IMR-90 (cell line): ENCODE data around the gene MTA3. TPM values are rescaled to one million over a fixed set of nuclear protein-coding genes. Genes with fewer than 3 reads are reported as not detected.

ENCODE experiments used
- ATAC-seq: fragments of 200-7000 bp; cut with Tn5 transposase; 2 replicates; pipeline ENCODE4 v1.9.1; 2020; ENCODE audit warnings: low read depth, mild to moderate bottlenecking, moderate library complexity
- BruUV-seq: library from RNA; stranded (reverse); fragments of 400-500 nt; replicated peaks from 2 replicates; lab custom pipeline; 2021; lab: Mats Ljungman, UMichigan
- CTCF ChIA-PET: fragments of 300-600 bp; formaldehyde crosslinking; extraction: SDS; loops from one replicate; lab custom pipeline; 2021; ENCODE audit warnings: antibody characterized with exemption; lab: Yijun Ruan, JAX
- POLR2A ChIA-PET: fragments of 300-600 bp; sonication (Branson Sonifier 250); formaldehyde crosslinking; loops from one replicate; lab custom pipeline; 2022; ENCODE audit warnings: antibody characterized with exemption; ENCODE audit not compliant: unreplicated experiment; lab: Charles Lee
- DNase-seq: peaks from one replicate; pipeline ENCODE4 v3.0.0; 2013
- H2AFZ ChIP-seq: replicated peaks from 2 replicates; pipeline ENCODE3; 2013; ENCODE audit warnings: low read length, mild to moderate bottlenecking; ENCODE audit not compliant: poor library complexity
- H2AK5ac ChIP-seq: 2 replicates; pipeline ENCODE4 v1.6.1; 2013; ENCODE audit warnings: low read depth, low read length, inconsistent platforms
- H2AK9ac ChIP-seq: replicated peaks from 2 replicates; pipeline ENCODE3; 2013; ENCODE audit warnings: mild to moderate bottlenecking, low read depth, low read length, moderate library complexity; ENCODE audit not compliant: poor library complexity
- H2BK120ac ChIP-seq: 2 replicates; pipeline ENCODE4 v1.6.1; 2013; ENCODE audit warnings: low read depth, low read length, inconsistent platforms
- H2BK15ac ChIP-seq: 3 replicates; pipeline ENCODE4 v1.6.1; 2013; ENCODE audit warnings: low read depth, low read length, inconsistent platforms
- H2BK20ac ChIP-seq: 2 replicates; pipeline ENCODE4 v1.6.1; 2013; ENCODE audit warnings: low read depth, mild to moderate bottlenecking, inconsistent platforms, low read length, moderate library complexity
- H2BK5ac ChIP-seq: 2 replicates; pipeline ENCODE4 v1.6.1; 2013; ENCODE audit warnings: mild to moderate bottlenecking, low read depth, low read length, inconsistent platforms; ENCODE audit not compliant: poor library complexity, severe bottlenecking
- H3K14ac ChIP-seq: replicated peaks from 2 replicates; pipeline ENCODE4 v1.6.1; 2013; ENCODE audit warnings: low read depth, low read length, inconsistent platforms
- H3K18ac ChIP-seq: 2 replicates; pipeline ENCODE4 v1.6.1; 2013; ENCODE audit warnings: low read depth, low read length, control low read depth
- H3K23ac ChIP-seq: 2 replicates; pipeline ENCODE4 v1.6.1; 2013; ENCODE audit warnings: low read depth, low read length, inconsistent platforms
- H3K27ac ChIP-seq: 2 replicates; pipeline ENCODE4 v1.5.1; 2013; ENCODE audit warnings: mild to moderate bottlenecking, control low read depth, low read length; ENCODE audit not compliant: insufficient read depth
- H3K27me3 ChIP-seq: 2 replicates; pipeline ENCODE4 v1.6.1; 2013; ENCODE audit warnings: low read length; ENCODE audit not compliant: control insufficient read depth, insufficient read depth
- H3K36me3 ChIP-seq: 2 replicates; pipeline ENCODE4 v1.6.1; 2013; ENCODE audit warnings: low read length, mixed read lengths; ENCODE audit not compliant: control insufficient read depth, insufficient read depth
- H3K4ac ChIP-seq: 2 replicates; pipeline ENCODE4 v1.6.1; 2013; ENCODE audit warnings: low read depth, low read length, inconsistent platforms
- H3K4me1 ChIP-seq: 2 replicates; pipeline ENCODE4 v1.6.1; 2013; ENCODE audit warnings: low read length, mixed read lengths; ENCODE audit not compliant: control insufficient read depth, insufficient read depth
- H3K4me2 ChIP-seq: 2 replicates; pipeline ENCODE4 v1.6.1; 2013; ENCODE audit warnings: low read depth, mild to moderate bottlenecking, control low read depth, low read length, moderate library complexity
- H3K4me3 ChIP-seq: 2 replicates; pipeline ENCODE4 v1.5.1; 2013; ENCODE audit warnings: low read depth, mild to moderate bottlenecking, control low read depth, low read length, moderate library complexity; ENCODE audit not compliant: insufficient read depth
- H3K56ac ChIP-seq: 2 replicates; pipeline ENCODE4 v1.6.1; 2013; ENCODE audit warnings: low read length, inconsistent platforms; ENCODE audit not compliant: insufficient read depth; ENCODE audit errors: extremely low read depth
- H3K79me1 ChIP-seq, 2 experiments: 2 replicates each; pipeline ENCODE4 v1.6.1; 2013; ENCODE audit warnings: low read length in 2 of 2, inconsistent platforms in 1 of 2, low read depth in 1 of 2
- H3K9ac ChIP-seq: 2 replicates; pipeline ENCODE4 v1.6.1; 2013; ENCODE audit warnings: low read depth, low read length, control low read depth
- H3K9me1 ChIP-seq: 2 replicates; pipeline ENCODE4 v1.6.1; 2013; ENCODE audit warnings: low read length, inconsistent platforms; ENCODE audit not compliant: insufficient read depth
- H3K9me3 ChIP-seq: 2 replicates; pipeline ENCODE4 v1.6.1; 2013; ENCODE audit warnings: low read length; ENCODE audit not compliant: control insufficient read depth, insufficient read depth
- H4K20me1 ChIP-seq: 2 replicates; pipeline ENCODE4 v1.6.1; 2013; ENCODE audit warnings: low read length, inconsistent platforms; ENCODE audit not compliant: insufficient read depth
- H4K5ac ChIP-seq: 2 replicates; pipeline ENCODE4 v1.6.1; 2013; ENCODE audit warnings: mild to moderate bottlenecking, low read depth, low read length, control low read depth
- H4K8ac ChIP-seq, 2 experiments: 2 replicates each; pipeline ENCODE4 v1.6.1; 2013; ENCODE audit warnings: low read depth in 2 of 2, low read length in 2 of 2, control low read depth in 1 of 2, inconsistent platforms in 1 of 2
- H4K91ac ChIP-seq: 2 replicates; pipeline ENCODE4 v1.6.1; 2013; ENCODE audit warnings: low read depth, low read length, inconsistent platforms; ENCODE audit not compliant: insufficient read depth
- BHLHE40 ChIP-seq: fragments of 150-350 bp; IDR thresholded peaks from 2 replicates; pipeline ENCODE4 v1.6.1; 2016; ENCODE audit warnings: mild to moderate bottlenecking, low read depth, low read length
- CEBPB ChIP-seq: IDR thresholded peaks from 2 replicates; pipeline ENCODE4 v1.6.1; 2012; ENCODE audit warnings: low read depth, low read length, improper control_type of control experiment
- CHD1 ChIP-seq: IDR thresholded peaks from 2 replicates; pipeline ENCODE4 v1.6.1; 2012; ENCODE audit warnings: low read depth, low read length, improper control_type of control experiment
- FOS ChIP-seq: fragments of 150-350 bp; IDR thresholded peaks from 2 replicates; pipeline ENCODE4 v1.6.1; 2016; ENCODE audit warnings: low read depth, low read length
- MAFK ChIP-seq: IDR thresholded peaks from 2 replicates; pipeline ENCODE4 v1.6.1; 2012; ENCODE audit warnings: low read depth, low read length, improper control_type of control experiment
- MAZ ChIP-seq: IDR thresholded peaks from 2 replicates; pipeline ENCODE4 v1.6.1; 2012; ENCODE audit warnings: low read depth, mild to moderate bottlenecking, low read length, improper control_type of control experiment, moderate library complexity, borderline replicate concordance
- MXI1 ChIP-seq: IDR thresholded peaks from 2 replicates; pipeline ENCODE4 v1.6.1; 2012; ENCODE audit warnings: low read depth, mild to moderate bottlenecking, low read length, moderate library complexity, borderline replicate concordance
- POLR2A ChIP-seq: IDR thresholded peaks from 2 replicates; pipeline ENCODE4 v1.6.1; 2012; ENCODE audit warnings: mild to moderate bottlenecking, low read depth, low read length
- RAD21 ChIP-seq: IDR thresholded peaks from 2 replicates; pipeline ENCODE4 v1.6.1; 2012; ENCODE audit warnings: low read length, improper control_type of control experiment
- RCOR1 ChIP-seq: IDR thresholded peaks from 2 replicates; pipeline ENCODE4 v1.6.1; 2012; ENCODE audit warnings: mild to moderate bottlenecking, low read length, improper control_type of control experiment; ENCODE audit not compliant: insufficient replicate concordance
- RFX5 ChIP-seq: IDR thresholded peaks from 2 replicates; pipeline ENCODE4 v1.8.0; 2012; ENCODE audit warnings: low read depth, mild to moderate bottlenecking, low read length, moderate library complexity
- SMC3 ChIP-seq: fragments of 150-350 bp; IDR thresholded peaks from 2 replicates; pipeline ENCODE4 v1.6.1; 2016; ENCODE audit warnings: low read depth, mild to moderate bottlenecking, antibody characterized with exemption, low read length, moderate library complexity
- WGBS, 2 experiments: methylation state at CpG; one replicate each; pipeline versions ENCODE4 v1.1.5 to v1.1.7; 2013; ENCODE audit warnings: missing lambda C conversion rate in 2 of 2; ENCODE audit not compliant: insufficient read length in 1 of 2; ENCODE audit errors: extremely low coverage in 2 of 2; 5-methylcytosine and 5-hydroxymethylcytosine counted together
- dilution Hi-C: fragments of 300-500 bp; cut with HindIII; formaldehyde crosslinking; loops from one replicate; pipeline ENCODE4 v1.14.3; 2018; ENCODE audit warnings: low sequenced_read_pairs; ENCODE audit not compliant: unreplicated experiment
- in situ Hi-C: fragments of 300-500 bp; cut with MboI; formaldehyde crosslinking; loops from 3 replicates; pipeline ENCODE4 v1.14.3; 2019; ENCODE audit warnings: low sequenced_read_pairs, inconsistent platforms, mixed read lengths
- intact Hi-C: fragments of 100-400 bp; cut with micrococcal nuclease; formaldehyde crosslinking; loops from 2 replicates; pipeline ENCODE4 v1.10.0; 2022
- polyA plus RNA-seq, 3 experiments: library from polyadenylated mRNA; depleted of rRNA; stranded (reverse); fragments of >200 nt; gene quantifications; 2 replicates each; pipeline ENCODE4 v1.2.3, GENCODE V29; 2012; ENCODE audit warnings: low replicate concordance in 1 of 3
- total RNA-seq: library from RNA; depleted of rRNA; stranded (reverse); fragments of >200 nt; gene quantifications from 2 replicates; pipeline ENCODE4 v1.2.3, GENCODE V29; 2012
- TF ChIP-seq, protein P1 (sequence below): fragments of 150-350 bp; IDR thresholded peaks from 2 replicates; pipeline ENCODE4 v1.6.1; 2017; ENCODE audit warnings: mild to moderate bottlenecking, antibody characterized with exemption, low read length, low read depth
- TF ChIP-seq, protein P2 (sequence below): conservative IDR thresholded peaks from 2 replicates; pipeline ENCODE4 v1.5.1; 2012; ENCODE audit warnings: mild to moderate bottlenecking, low read depth, low read length, improper control_type of control experiment
- TF ChIP-seq, protein P3 (sequence below): fragments of 150-350 bp; IDR thresholded peaks from 2 replicates; pipeline ENCODE4 v1.6.1; 2016; ENCODE audit warnings: low read depth, mild to moderate bottlenecking, low read length, moderate library complexity, borderline replicate concordance

The MTA3 gene
- total and polyA plus RNA-seq, 2 of the 4 experiments (the other 2 are of a cell fraction), result 31.9 to 34.3 TPM

GRCh38 chr2:42804891-42805290, 236.5 kb downstream of the MTA3 start:
- no peak for ATAC-seq

More at GRCh38 chr2:42804891-42805290, 236.5 kb downstream of the MTA3 start:
- H4K91ac ChIP-seq, result no peak overlapping the region
- no peak overlapping the region for H2BK15ac ChIP-seq
- intact Hi-C loops (loop anchor here (5.0 kb wide), 1 partner anchor 98 kb away; no protein-coding TSS in a partner anchor), dilution Hi-C loops (no loop called here), in situ Hi-C loops (no loop called here)
- H2AFZ ChIP-seq, result no peak overlapping the region
- no peaks in the 10 kb centered on the region for H3K36me3 ChIP-seq
- H3K9me3 ChIP-seq, result no peaks in the 10 kb centered on the region
- H2BK120ac ChIP-seq, result no peak overlapping the region
- H2BK20ac ChIP-seq, result no peak overlapping the region
- no peak overlapping the region for H3K4ac ChIP-seq
- no peak overlapping the region for H3K4me3 ChIP-seq
- no peak overlapping the region for H3K9ac ChIP-seq
- no CpG with 5 or more reads among the region's 5 CpGs for WGBS, 2 experiments
- POLR2A ChIA-PET, result no interaction called here
- H3K23ac ChIP-seq, result no peak overlapping the region
- H3K27me3 ChIP-seq, result peaks cover 5% of the 10 kb centered on the region; the same call in 1 of the 2 replicates
- CTCF ChIA-PET, result interaction anchor here (1.3 kb wide), 1 partner anchor 9 kb away, joined by 4 read pairs; no protein-coding TSS in a partner anchor
- peaks cover 5% of the 10 kb centered on the region for H3K9me1 ChIP-seq
- no peaks in the 10 kb centered on the region for H4K20me1 ChIP-seq
- H3K56ac ChIP-seq, result no peak overlapping the region
- no peak overlapping the region for H3K27ac ChIP-seq
- no peak overlapping the region for H2AK9ac ChIP-seq
- no peak for DNase-seq
- H2BK5ac ChIP-seq, result no peak overlapping the region
- H3K4me1 ChIP-seq, result peaks cover 13% of the 10 kb centered on the region
- H3K4me2 ChIP-seq, result no peak overlapping the region
- H3K79me1 ChIP-seq, result no peaks in the 10 kb centered on the region
- no peak overlapping the region for H2AK5ac ChIP-seq
- H4K8ac ChIP-seq, result no peak overlapping the region
- H4K5ac ChIP-seq, result no peak overlapping the region
- BruUV-seq, result no TSS peak
- H3K18ac ChIP-seq, result no peak overlapping the region; the same call in 1 of the 2 replicates
- H3K14ac ChIP-seq, result no peak overlapping the region
- TF ChIP-seq, protein P1, sequence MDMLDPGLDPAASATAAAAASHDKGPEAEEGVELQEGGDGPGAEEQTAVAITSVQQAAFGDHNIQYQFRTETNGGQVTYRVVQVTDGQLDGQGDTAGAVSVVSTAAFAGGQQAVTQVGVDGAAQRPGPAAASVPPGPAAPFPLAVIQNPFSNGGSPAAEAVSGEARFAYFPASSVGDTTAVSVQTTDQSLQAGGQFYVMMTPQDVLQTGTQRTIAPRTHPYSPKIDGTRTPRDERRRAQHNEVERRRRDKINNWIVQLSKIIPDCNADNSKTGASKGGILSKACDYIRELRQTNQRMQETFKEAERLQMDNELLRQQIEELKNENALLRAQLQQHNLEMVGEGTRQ, result no peak
- TF ChIP-seq SMC3, result no peak
- no peak for TF ChIP-seq RFX5
- TF ChIP-seq MAFK, result no peak
- no peak for TF ChIP-seq FOS
- no peak for TF ChIP-seq CHD1
- TF ChIP-seq MXI1, result no peak
- no peak for TF ChIP-seq RAD21
- no peak for TF ChIP-seq MAZ
- no peak for TF ChIP-seq RCOR1
- TF ChIP-seq POLR2A, result no peak
- TF ChIP-seq CEBPB, result no peak
- TF ChIP-seq BHLHE40, result no peak
- TF ChIP-seq, protein P2, sequence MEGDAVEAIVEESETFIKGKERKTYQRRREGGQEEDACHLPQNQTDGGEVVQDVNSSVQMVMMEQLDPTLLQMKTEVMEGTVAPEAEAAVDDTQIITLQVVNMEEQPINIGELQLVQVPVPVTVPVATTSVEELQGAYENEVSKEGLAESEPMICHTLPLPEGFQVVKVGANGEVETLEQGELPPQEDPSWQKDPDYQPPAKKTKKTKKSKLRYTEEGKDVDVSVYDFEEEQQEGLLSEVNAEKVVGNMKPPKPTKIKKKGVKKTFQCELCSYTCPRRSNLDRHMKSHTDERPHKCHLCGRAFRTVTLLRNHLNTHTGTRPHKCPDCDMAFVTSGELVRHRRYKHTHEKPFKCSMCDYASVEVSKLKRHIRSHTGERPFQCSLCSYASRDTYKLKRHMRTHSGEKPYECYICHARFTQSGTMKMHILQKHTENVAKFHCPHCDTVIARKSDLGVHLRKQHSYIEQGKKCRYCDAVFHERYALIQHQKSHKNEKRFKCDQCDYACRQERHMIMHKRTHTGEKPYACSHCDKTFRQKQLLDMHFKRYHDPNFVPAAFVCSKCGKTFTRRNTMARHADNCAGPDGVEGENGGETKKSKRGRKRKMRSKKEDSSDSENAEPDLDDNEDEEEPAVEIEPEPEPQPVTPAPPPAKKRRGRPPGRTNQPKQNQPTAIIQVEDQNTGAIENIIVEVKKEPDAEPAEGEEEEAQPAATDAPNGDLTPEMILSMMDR, result no peak
- TF ChIP-seq, protein P3, sequence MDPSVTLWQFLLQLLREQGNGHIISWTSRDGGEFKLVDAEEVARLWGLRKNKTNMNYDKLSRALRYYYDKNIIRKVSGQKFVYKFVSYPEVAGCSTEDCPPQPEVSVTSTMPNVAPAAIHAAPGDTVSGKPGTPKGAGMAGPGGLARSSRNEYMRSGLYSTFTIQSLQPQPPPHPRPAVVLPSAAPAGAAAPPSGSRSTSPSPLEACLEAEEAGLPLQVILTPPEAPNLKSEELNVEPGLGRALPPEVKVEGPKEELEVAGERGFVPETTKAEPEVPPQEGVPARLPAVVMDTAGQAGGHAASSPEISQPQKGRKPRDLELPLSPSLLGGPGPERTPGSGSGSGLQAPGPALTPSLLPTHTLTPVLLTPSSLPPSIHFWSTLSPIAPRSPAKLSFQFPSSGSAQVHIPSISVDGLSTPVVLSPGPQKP, result no peak
